Measurements from ENCODE around the gene FIBIN.
A peak's percentile ranks its signal among the peaks of the same experiment; 100 is the strongest.
"Not testable (repeated sequence)": the region's sequence is repeated elsewhere in the genome, so short reads cannot be mapped to it uniquely, and the experiment has no call there.

FIBIN gene

DNA sequence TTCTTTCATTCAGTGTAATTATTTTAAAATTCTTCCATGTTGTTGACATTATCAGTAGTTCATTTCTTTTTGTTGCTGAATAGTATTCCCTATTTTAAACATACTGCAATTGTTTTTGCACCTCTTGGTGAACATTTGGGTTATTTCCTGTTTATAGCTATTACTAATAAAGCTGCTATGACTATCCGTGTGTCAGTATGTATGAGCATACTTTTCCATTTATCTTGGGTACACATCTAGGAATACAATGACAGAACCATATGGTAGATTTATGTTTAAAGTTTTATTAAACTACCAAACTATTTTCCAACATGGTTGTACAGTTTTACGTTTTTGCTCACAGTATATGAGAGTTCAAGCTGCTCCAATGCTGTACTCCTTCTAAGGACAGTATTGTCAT lies 22.0 kb upstream of the FIBIN start:
- DNase-seq = no peak
- TF ChIP-seq, protein P1, sequence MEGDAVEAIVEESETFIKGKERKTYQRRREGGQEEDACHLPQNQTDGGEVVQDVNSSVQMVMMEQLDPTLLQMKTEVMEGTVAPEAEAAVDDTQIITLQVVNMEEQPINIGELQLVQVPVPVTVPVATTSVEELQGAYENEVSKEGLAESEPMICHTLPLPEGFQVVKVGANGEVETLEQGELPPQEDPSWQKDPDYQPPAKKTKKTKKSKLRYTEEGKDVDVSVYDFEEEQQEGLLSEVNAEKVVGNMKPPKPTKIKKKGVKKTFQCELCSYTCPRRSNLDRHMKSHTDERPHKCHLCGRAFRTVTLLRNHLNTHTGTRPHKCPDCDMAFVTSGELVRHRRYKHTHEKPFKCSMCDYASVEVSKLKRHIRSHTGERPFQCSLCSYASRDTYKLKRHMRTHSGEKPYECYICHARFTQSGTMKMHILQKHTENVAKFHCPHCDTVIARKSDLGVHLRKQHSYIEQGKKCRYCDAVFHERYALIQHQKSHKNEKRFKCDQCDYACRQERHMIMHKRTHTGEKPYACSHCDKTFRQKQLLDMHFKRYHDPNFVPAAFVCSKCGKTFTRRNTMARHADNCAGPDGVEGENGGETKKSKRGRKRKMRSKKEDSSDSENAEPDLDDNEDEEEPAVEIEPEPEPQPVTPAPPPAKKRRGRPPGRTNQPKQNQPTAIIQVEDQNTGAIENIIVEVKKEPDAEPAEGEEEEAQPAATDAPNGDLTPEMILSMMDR (IDR thresholded peaks at IDR 0.05; ENCODE audit: low read depth, low read length, missing control alignments) = no peak
- Histone ChIP-seq H3K27me3 (replicated peaks) (no peaks in the 10 kb centered on the region), H3K27ac (no peak overlapping the region), H3K4me3 (ENCODE audit: low read depth, low read length) (no peak overlapping the region), H3K36me3 (replicated peaks) (no peaks in the 10 kb centered on the region)
- in situ Hi-C loops (cut with HindIII; ENCODE audit: low pct_ligation_motif_present, low sequenced_read_pairs) = no loop called here

DNA sequence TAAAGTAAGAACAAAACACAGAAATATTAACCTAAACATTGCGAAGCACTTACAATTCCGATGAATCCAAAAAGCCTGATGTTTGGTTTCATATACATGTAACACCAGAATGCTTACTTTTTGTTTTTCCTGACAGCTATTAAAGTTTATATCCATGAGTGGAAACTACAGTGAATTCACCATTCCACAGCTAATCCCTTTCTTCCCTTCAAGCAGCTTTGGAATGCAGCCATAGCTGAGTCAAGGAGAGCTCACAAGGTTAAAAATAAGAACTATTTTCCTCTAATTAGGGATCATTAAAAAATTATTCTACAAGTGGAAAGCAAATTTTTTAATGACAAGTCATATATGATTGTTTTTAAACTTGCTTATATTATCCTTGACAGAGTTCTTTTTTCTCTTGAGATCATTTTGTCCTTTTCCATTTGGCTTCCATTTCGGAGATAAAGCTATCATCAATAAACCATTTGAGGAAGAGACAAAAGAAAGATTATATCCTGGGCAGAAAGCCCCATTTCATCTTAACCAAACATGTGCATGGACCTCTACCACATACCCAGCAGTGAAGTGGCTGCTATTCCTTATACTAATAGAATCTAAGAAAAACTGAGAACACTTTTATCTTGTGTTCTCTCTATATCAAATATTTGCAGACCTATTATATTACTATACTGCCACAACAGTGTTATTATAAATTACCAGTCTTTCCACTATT lies 19.7 kb upstream of the FIBIN start:
- no peak overlapping the region for H3K27ac ChIP-seq
- DNase-seq = no peak
- H3K27me3 ChIP-seq (replicated peaks) = no peaks in the 10 kb centered on the region
- no peak overlapping the region for H3K4me3 ChIP-seq (ENCODE audit: low read depth, low read length)
- H3K36me3 ChIP-seq (replicated peaks) = no peaks in the 10 kb centered on the region
- TF ChIP-seq, protein P1 (IDR thresholded peaks at IDR 0.05; ENCODE audit: low read depth, low read length, missing control alignments) = no peak
- in situ Hi-C loops (cut with HindIII; ENCODE audit: low pct_ligation_motif_present, low sequenced_read_pairs) = no loop called here

DNA sequence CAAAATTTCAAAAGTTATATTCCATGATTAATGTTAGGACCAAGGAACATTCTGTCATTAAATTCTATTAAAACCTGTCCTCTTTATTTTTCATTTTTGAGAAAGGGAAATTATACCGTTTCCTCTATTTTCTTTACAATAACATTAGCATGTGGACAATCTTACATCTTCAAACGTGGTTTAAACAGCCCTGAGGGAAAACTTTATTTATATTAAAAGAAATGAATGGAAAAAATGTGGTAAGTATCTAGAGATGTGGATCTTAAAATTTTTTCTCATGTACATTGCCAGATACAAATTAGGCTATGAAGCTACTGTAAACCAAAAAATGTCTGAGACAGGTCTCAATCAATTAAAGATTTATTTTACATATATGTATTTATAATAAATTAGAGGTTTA lies 18.9 kb upstream of the FIBIN start:
- Histone ChIP-seq H3K36me3 (replicated peaks) (no peaks in the 10 kb centered on the region), H3K27ac (no peak overlapping the region), H3K27me3 (replicated peaks) (no peaks in the 10 kb centered on the region), H3K4me3 (ENCODE audit: low read depth, low read length) (no peak overlapping the region)
- DNase-seq = no peak
- TF ChIP-seq, protein P1 (IDR thresholded peaks at IDR 0.05; ENCODE audit: low read depth, low read length, missing control alignments) = no peak
- in situ Hi-C loops (cut with HindIII; ENCODE audit: low pct_ligation_motif_present, low sequenced_read_pairs) = no loop called here

DNA sequence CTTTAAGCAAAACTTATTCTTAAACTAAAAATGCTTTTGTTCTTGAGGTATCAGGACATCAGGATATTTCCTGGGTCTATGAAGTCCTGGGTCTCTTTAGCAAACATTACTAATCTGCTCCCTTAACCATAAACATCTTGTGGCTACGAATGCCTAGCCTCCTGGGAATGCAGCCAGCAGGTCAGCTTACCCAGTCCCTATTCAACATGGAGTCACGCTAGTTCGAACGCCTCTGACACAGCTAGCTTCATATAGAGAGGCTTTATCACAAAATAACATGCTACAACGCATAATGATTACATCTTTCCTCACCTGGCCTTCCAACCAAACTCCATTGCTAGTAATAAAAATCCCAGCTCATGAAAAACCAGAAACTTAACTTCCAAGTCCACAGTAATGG lies 17.5 kb upstream of the FIBIN start:
- H3K27me3 ChIP-seq (replicated peaks) = no peaks in the 10 kb centered on the region
- in situ Hi-C loops (cut with HindIII; ENCODE audit: low pct_ligation_motif_present, low sequenced_read_pairs) = no loop called here
- peak; percentile 80 for DNase-seq
- no peak overlapping the region for H3K4me3 ChIP-seq (ENCODE audit: low read depth, low read length)
- TF ChIP-seq, protein P1 (IDR thresholded peaks at IDR 0.05; ENCODE audit: low read depth, low read length, missing control alignments) = no peak
- H3K27ac ChIP-seq = peak overlapping the region; percentile 43
- H3K36me3 ChIP-seq (replicated peaks) = no peaks in the 10 kb centered on the region

DNA sequence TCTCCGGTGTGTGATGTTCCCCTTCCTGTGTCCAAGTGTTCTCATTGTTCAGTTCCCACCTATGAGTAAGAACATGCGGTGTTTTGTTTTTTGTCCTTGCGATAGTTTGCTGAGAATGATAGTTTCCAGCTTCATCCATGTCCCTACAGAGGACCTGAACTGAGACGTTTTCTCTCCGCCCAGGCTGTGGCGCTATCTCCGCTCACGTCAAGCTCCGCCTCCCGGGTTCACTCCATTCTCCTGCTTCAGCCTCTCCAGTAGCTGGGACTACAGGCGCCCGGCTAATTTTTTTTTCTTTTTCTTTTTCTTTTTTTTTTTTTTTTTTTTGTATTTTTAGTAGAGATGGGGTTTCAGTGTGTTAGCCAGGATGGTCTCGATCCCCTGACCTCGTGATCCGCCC lies 16.7 kb upstream of the FIBIN start:
- H3K27ac ChIP-seq; H3K4me3 ChIP-seq (ENCODE audit: low read depth, low read length); DNase-seq; in situ Hi-C loops (cut with HindIII; ENCODE audit: low pct_ligation_motif_present, low sequenced_read_pairs); H3K36me3 ChIP-seq (replicated peaks); H3K27me3 ChIP-seq (replicated peaks): not testable (repeated sequence)

DNA sequence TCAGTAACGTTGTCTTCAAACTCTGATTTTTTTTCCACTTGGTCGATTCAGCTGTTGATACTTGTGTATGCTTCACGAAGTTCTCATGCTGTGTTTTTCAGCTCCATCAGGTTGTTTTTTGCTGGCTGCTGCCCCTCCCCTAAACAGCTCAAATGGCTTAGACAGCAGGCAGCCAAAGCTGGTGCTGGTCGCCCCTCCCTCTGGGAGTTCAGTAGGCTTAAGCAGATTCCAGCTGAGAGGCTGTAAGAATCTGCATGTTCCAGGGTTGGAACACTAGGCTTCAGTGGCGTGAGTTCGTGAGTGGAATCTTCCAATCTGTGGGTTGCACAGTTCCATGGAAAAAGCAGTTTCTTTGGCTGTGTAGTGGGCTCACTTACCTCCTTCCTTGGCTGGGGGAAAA lies 10.3 kb upstream of the FIBIN start:
- TF ChIP-seq, protein P1 (IDR thresholded peaks at IDR 0.05; ENCODE audit: low read depth, low read length, missing control alignments) = no peak
- no peak overlapping the region for H3K4me3 ChIP-seq (ENCODE audit: low read depth, low read length)
- DNase-seq = no peak
- no peaks in the 10 kb centered on the region for H3K27me3 ChIP-seq (replicated peaks)
- in situ Hi-C loops (cut with HindIII; ENCODE audit: low pct_ligation_motif_present, low sequenced_read_pairs) = no loop called here
- no peak overlapping the region for H3K27ac ChIP-seq
- no peaks in the 10 kb centered on the region for H3K36me3 ChIP-seq (replicated peaks)

Data from brain microvascular endothelial cell (primary cell).